Measurements from ENCODE around the gene ATP13A3.

The ATP13A3 gene

GRCh38 chr3:194431554-194431953 lies 55.2 kb downstream of the ATP13A3 start:
- no peak for DNase-seq

GRCh38 chr3:194425399-194425798 lies 61.4 kb downstream of the ATP13A3 start:
- DNase-seq: no peak

- no peak for DNase-seq
Observed at GRCh38 chr3:194424953-194425352, 61.8 kb downstream of the ATP13A3 start.

- DNase-seq: no peak
Observed at GRCh38 chr3:194424373-194424772, 62.4 kb downstream of the ATP13A3 start.

- peak; percentile 36 for DNase-seq
Observed at GRCh38 chr3:194423317-194423716, 63.5 kb downstream of the ATP13A3 start.

- DNase-seq: no peak
Observed at GRCh38 chr3:194422188-194422587, 64.6 kb downstream of the ATP13A3 start.

GRCh38 chr3:194418671-194419070 lies 68.1 kb downstream of the ATP13A3 start:
- DNase-seq: no peak

- DNase-seq: peak; percentile 22
Observed at GRCh38 chr3:194407423-194407822, 79.4 kb downstream of the ATP13A3 start.

GRCh38 chr3:194405766-194406165 lies 81.0 kb downstream of the ATP13A3 start:
- DNase-seq: no peak

- no peak for DNase-seq
Observed at GRCh38 chr3:194404365-194405140, 82.2 kb downstream of the ATP13A3 start.

GRCh38 chr3:194401868-194402329 lies 84.9 kb downstream of the ATP13A3 start:
- DNase-seq: no peak

- no peak for DNase-seq
Observed at GRCh38 chr3:194401346-194401745, 85.5 kb downstream of the ATP13A3 start.

GRCh38 chr3:194399874-194400411 lies 86.9 kb downstream of the ATP13A3 start:
- DNase-seq: no peak

GRCh38 chr3:194399166-194399565 lies 87.6 kb downstream of the ATP13A3 start, which contains the start of gene GP5:
Gene GP5 (minus strand): TSS chr3:194399266. CDS start chr3:194398282, 984 bp downstream.
- DNase-seq: no peak

GRCh38 chr3:194397757-194398312 lies 89.0 kb downstream of the ATP13A3 start:
- no peak for DNase-seq

- peak; percentile 70 for DNase-seq
Observed at GRCh38 chr3:194396859-194397756, 89.7 kb downstream of the ATP13A3 start.

- DNase-seq: no peak
Observed at GRCh38 chr3:194396539-194396858, 90.3 kb downstream of the ATP13A3 start.

GRCh38 chr3:194395778-194396538 lies 90.8 kb downstream of the ATP13A3 start:
- DNase-seq: peak; percentile 47

GRCh38 chr3:194395212-194395611 lies 91.6 kb downstream of the ATP13A3 start:
- DNase-seq: no peak

GRCh38 chr3:194392576-194392975 lies 94.2 kb downstream of the ATP13A3 start:
- no peak for DNase-seq

- DNase-seq: no peak
Observed at GRCh38 chr3:194390835-194391234, 96.0 kb downstream of the ATP13A3 start.

- DNase-seq: no peak
Observed at GRCh38 chr3:194389269-194389668, 97.5 kb downstream of the ATP13A3 start.

Measured in NCI-H510A (cell line).